ENCODE measurements around the gene PCBP1. TPM values are rescaled to one million over a fixed set of nuclear protein-coding genes. Genes with fewer than 3 reads are reported as not detected.
"Not testable (repeated sequence)": the region's sequence is repeated elsewhere in the genome, so short reads cannot be mapped to it uniquely, and the experiment has no call there.

The PCBP1 gene
- total RNA-seq, 1 experiment from 2014 or later = 26.3 TPM

- DNase-seq (ENCODE audit: extremely low read depth, low read depth) = no peak
Observed at GRCh38 chr2:70080610-70081200, 6.6 kb upstream of the PCBP1 start.

- no peak for DNase-seq (ENCODE audit: extremely low read depth, low read depth)
Observed at GRCh38 chr2:70081221-70081620, 6.1 kb upstream of the PCBP1 start.

GRCh38 chr2:70083344-70084156 lies 3.7 kb upstream of the PCBP1 start:
- no peak for DNase-seq (ENCODE audit: extremely low read depth, low read depth)

GRCh38 chr2:70084973-70085710 lies 2.1 kb upstream of the PCBP1 start:
- DNase-seq (ENCODE audit: extremely low read depth, low read depth) = no peak

- no peak for DNase-seq (ENCODE audit: extremely low read depth, low read depth)
Observed at GRCh38 chr2:70085711-70086277, 1.5 kb upstream of the PCBP1 start.

- DNase-seq (ENCODE audit: extremely low read depth, low read depth) = peak; percentile 87
Observed at GRCh38 chr2:70086278-70086837, 919 bp upstream of the PCBP1 start.

- peak; percentile 44 for DNase-seq (ENCODE audit: extremely low read depth, low read depth)
Observed at GRCh38 chr2:70087702-70088597, 673 bp downstream of the PCBP1 start.

GRCh38 chr2:70088598-70089219 lies 1.4 kb downstream of the PCBP1 start:
- no peak for DNase-seq (ENCODE audit: extremely low read depth, low read depth)

- no peak for DNase-seq (ENCODE audit: extremely low read depth, low read depth)
Observed at GRCh38 chr2:70089220-70089982, 2.1 kb downstream of the PCBP1 start.

GRCh38 chr2:70089983-70090525 lies 2.8 kb downstream of the PCBP1 start:
- no peak for DNase-seq (ENCODE audit: extremely low read depth, low read depth)

- DNase-seq (ENCODE audit: extremely low read depth, low read depth) = no peak
Observed at GRCh38 chr2:70090706-70091334, 3.5 kb downstream of the PCBP1 start.

- DNase-seq (ENCODE audit: extremely low read depth, low read depth) = no peak
Observed at GRCh38 chr2:70091364-70091763, 4.1 kb downstream of the PCBP1 start.

GRCh38 chr2:70091816-70092215 lies 4.5 kb downstream of the PCBP1 start:
- no peak for DNase-seq (ENCODE audit: extremely low read depth, low read depth)

- DNase-seq (ENCODE audit: extremely low read depth, low read depth) = not testable (repeated sequence)
Observed at GRCh38 chr2:70092576-70093243, 5.4 kb downstream of the PCBP1 start.

- no peak for DNase-seq (ENCODE audit: extremely low read depth, low read depth)
Observed at GRCh38 chr2:70094171-70094977, 7.1 kb downstream of the PCBP1 start.

- DNase-seq (ENCODE audit: extremely low read depth, low read depth) = no peak
Observed at GRCh38 chr2:70094978-70095719, 7.9 kb downstream of the PCBP1 start.
